PFSK-1 (cell line): ENCODE data around the gene USP9X.

Experiments
- FOXP2 ChIP-seq: optimal IDR thresholded peaks from 2 replicates; pipeline ENCODE3; 2011; ENCODE audit warnings: borderline replicate concordance, control low read depth, inconsistent platforms; ENCODE audit not compliant: insufficient read depth; ENCODE audit errors: extremely low read length, extremely low read depth
- POLR2AphosphoS5 ChIP-seq: IDR thresholded peaks from 2 replicates; pipeline ENCODE4 v1.6.1; 2012; ENCODE audit warnings: low read depth, mild to moderate bottlenecking, control low read depth, low read length, moderate library complexity
- SIN3A ChIP-seq: IDR thresholded peaks from 2 replicates; pipeline ENCODE4 v1.6.1; 2012; ENCODE audit warnings: mild to moderate bottlenecking, low read length, moderate library complexity, borderline replicate concordance; ENCODE audit not compliant: insufficient read depth
- TAF1 ChIP-seq: IDR thresholded peaks from 2 replicates; pipeline ENCODE4 v1.6.1; 2012; ENCODE audit warnings: low read length, control low read depth, borderline replicate concordance; ENCODE audit not compliant: insufficient read depth
- TF ChIP-seq, protein P1 (sequence below), 2 experiments: IDR thresholded peaks; 2 replicates each; pipeline versions ENCODE4 v1.6.1 to v1.8.0; 2011 to 2012; ENCODE audit warnings: low read depth in 2 of 2, low read length in 2 of 2, control low read depth in 1 of 2, inconsistent platforms in 1 of 2, mild to moderate bottlenecking in 1 of 2, moderate library complexity in 1 of 2; ENCODE audit not compliant: insufficient read depth in 1 of 2

The USP9X gene

DNA sequence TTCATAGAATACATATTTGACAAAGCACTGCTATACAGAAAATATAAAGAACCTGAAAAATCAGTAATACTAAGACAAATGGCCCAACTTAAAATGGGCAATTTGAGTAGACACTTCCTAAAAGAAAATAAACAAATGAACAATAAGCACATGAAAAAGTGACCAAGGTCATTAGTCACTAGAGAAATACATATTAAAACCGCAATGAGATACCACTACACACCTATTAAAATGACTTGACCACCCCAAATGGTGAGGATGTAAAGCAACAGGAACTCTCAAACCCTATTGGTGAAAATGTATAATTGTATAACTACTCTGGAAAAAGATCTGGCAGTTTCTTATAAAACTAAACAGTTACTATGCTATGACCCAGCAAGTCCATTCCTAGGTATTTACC lies 34.0 kb upstream of the USP9X start:
- TF ChIP-seq SIN3A (no peak), FOXP2 (no peak), TAF1 (no peak), POLR2AphosphoS5 (no peak)
- TF ChIP-seq, protein P1, sequence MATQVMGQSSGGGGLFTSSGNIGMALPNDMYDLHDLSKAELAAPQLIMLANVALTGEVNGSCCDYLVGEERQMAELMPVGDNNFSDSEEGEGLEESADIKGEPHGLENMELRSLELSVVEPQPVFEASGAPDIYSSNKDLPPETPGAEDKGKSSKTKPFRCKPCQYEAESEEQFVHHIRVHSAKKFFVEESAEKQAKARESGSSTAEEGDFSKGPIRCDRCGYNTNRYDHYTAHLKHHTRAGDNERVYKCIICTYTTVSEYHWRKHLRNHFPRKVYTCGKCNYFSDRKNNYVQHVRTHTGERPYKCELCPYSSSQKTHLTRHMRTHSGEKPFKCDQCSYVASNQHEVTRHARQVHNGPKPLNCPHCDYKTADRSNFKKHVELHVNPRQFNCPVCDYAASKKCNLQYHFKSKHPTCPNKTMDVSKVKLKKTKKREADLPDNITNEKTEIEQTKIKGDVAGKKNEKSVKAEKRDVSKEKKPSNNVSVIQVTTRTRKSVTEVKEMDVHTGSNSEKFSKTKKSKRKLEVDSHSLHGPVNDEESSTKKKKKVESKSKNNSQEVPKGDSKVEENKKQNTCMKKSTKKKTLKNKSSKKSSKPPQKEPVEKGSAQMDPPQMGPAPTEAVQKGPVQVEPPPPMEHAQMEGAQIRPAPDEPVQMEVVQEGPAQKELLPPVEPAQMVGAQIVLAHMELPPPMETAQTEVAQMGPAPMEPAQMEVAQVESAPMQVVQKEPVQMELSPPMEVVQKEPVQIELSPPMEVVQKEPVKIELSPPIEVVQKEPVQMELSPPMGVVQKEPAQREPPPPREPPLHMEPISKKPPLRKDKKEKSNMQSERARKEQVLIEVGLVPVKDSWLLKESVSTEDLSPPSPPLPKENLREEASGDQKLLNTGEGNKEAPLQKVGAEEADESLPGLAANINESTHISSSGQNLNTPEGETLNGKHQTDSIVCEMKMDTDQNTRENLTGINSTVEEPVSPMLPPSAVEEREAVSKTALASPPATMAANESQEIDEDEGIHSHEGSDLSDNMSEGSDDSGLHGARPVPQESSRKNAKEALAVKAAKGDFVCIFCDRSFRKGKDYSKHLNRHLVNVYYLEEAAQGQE (IDR thresholded peaks at IDR 0.05; ENCODE audit: insufficient read depth in 1 of 2, low read depth in 2 of 2, low read length in 2 of 2), result no peak

DNA sequence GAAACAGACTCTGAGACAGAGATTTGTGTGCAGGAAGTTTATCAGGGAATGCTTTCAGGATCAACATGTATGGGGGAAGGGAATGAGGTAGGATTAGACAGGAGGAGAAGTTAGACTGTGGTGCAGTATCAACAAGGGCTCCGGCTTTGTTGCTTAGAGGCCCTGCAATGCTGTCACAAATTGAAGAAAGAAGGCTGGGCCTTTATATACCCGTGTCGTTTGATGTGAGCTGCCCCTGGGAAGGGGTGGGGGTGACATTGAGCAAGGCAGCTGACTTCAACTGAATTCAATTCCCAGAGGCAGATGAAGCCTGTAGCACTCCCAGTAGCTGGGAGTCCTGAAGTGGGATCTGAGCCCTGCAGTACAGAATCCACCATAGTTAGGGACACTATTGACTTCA lies 29.5 kb upstream of the USP9X start:
- TF ChIP-seq, protein P1 (IDR thresholded peaks at IDR 0.05; ENCODE audit: insufficient read depth in 1 of 2, low read depth in 2 of 2, low read length in 2 of 2), result no peak
- no peak for TF ChIP-seq POLR2AphosphoS5
- no peak for TF ChIP-seq FOXP2
- no peak for TF ChIP-seq SIN3A
- no peak for TF ChIP-seq TAF1

DNA sequence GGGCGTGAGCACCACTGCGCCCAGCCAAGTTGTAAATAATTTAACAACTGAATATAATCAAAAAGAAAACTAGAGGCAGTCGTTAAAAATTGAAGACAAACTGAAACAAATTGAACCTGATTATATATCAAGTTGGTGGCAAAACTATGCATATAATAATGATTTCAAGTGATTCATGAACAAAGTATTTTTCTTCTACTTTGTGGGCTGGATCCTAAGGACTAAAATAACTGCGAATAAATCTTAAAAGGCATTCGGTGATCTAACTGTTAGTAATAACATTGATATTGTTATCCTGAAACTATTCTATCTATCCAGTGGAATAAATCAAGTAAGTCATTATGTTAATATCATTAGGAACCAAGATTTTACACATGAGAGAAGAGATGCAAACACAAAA lies 21.2 kb upstream of the USP9X start:
- TF ChIP-seq, protein P1 (IDR thresholded peaks at IDR 0.05; ENCODE audit: insufficient read depth in 1 of 2, low read depth in 2 of 2, low read length in 2 of 2), result no peak
- TF ChIP-seq TAF1 (no peak), SIN3A (no peak), POLR2AphosphoS5 (no peak), FOXP2 (no peak)

DNA sequence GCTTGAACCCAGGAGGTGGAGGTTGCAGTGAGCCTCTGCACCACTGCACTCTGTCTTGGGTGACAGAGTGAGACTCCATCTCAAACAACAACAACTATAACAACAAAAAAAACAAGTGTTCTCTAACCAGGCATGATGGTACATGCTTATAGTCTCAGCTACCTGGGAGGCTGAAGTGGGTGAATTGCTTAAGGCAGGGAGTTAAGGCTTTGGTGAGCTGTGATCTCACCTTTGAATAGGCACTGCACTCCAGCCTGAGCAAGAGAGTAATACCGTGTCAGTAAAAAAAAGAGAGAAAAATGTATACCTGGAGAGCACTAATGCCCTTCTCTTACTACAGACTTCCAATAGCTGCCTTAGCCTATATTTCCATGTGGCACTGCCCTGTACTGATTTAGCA lies 18.9 kb upstream of the USP9X start:
- no peak for TF ChIP-seq POLR2AphosphoS5
- TF ChIP-seq FOXP2, result no peak
- TF ChIP-seq SIN3A, result no peak
- no peak for TF ChIP-seq TAF1
- TF ChIP-seq, protein P1 (IDR thresholded peaks at IDR 0.05; ENCODE audit: insufficient read depth in 1 of 2, low read depth in 2 of 2, low read length in 2 of 2), result no peak

DNA sequence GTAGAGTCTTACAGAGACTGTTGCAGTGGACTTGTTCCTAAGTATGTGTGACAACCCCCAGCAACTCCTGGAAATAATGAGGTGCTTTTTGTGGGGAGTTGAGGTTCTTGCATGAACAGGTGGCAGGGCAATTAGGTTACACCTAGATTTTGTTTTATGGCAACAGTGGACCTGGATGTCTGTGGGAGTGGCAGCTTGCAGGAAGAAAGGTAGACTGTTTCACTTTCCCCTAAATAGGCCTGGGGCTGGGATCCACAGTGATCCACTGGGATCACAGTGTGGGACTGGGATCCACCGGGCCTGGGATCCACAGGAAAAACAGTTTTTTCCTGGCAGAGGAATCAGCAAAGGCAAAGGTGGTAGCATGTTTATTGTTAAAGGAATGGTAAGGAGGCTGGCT lies 18.3 kb upstream of the USP9X start:
- TF ChIP-seq SIN3A, result no peak
- TF ChIP-seq FOXP2, result no peak
- no peak for TF ChIP-seq POLR2AphosphoS5
- TF ChIP-seq TAF1, result no peak
- TF ChIP-seq, protein P1 (IDR thresholded peaks at IDR 0.05; ENCODE audit: insufficient read depth in 1 of 2, low read depth in 2 of 2, low read length in 2 of 2), result no peak
